Measurements from ENCODE around the gene DHRS12.

The DHRS12 gene

DNA sequence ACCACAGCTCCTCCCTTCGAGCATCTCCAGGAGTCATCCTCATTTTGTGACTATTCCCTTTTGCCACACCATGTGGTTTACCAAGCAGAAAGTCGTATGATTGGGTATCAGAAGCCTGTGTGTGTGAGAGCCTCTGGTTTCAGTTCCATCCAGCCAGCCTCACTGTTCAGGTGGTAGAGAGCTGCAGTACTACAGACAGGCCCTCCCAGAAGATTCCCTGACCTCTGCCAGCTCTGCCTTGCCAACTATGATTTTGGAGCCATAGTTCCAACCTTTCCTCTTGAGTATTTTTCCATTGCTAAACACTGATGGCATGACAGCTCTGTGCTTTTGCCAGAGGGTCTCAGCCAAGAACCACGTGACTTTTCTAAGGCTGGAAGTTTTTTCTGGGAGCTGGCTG lies 82.5 kb downstream of the DHRS12 start:
- no peak for DNase-seq

DNA sequence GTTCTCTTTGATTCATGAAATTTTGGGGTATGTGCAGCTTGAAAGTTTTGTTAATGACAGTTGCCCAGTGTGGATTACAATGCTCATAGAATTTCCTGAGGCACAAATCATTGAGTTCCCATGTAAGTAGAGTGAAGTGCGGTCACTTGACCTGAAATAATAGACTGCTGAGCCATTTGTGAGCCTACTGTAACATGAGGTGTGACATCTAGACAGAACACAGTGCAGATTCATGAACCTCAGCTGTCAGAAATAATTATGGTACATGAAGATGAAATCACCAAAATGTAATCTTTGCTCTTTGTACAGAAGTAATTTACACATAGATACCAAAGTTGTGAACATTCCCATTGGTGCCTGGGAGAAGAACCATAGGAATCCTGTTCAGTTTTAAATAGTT lies 84.6 kb downstream of the DHRS12 start:
- no peak for DNase-seq

Measured in CD4-positive, alpha-beta T cell treated with Interleukin-15 for 1 hour (primary cell).